Measurements from ENCODE around the gene IRAG1. TPM values are rescaled to one million over a fixed set of nuclear protein-coding genes. Genes with fewer than 3 reads are reported as not detected.

IRAG1 gene
- total and polyA plus RNA-seq, 2 of the 13 experiments (the other 11 are each of a cell fraction or from before 2014, with no cell fraction given) = 0.13 to 0.20 TPM

- TF ChIP-seq, protein P1, sequence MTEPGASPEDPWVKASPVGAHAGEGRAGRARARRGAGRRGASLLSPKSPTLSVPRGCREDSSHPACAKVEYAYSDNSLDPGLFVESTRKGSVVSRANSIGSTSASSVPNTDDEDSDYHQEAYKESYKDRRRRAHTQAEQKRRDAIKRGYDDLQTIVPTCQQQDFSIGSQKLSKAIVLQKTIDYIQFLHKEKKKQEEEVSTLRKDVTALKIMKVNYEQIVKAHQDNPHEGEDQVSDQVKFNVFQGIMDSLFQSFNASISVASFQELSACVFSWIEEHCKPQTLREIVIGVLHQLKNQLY (CRISPR knock-in tag; IDR thresholded peaks at IDR 0.05) = no peak
Measured at GRCh38 chr11:10730151-10730550, 36.6 kb upstream of the IRAG1 start (continued).

- no peak overlapping the region for H3K4me2 ChIP-seq (ENCODE audit: low read depth, low read length)
- CTCF ChIA-PET (ENCODE audit: low intra/inter-chr PET ratio, low total read pairs) = no interaction called here
- H2AFZ ChIP-seq (ENCODE audit: low read length) = no peak overlapping the region
- no peak overlapping the region for H3K9ac ChIP-seq (ENCODE audit: insufficient read depth, low read depth, low read length)
- no TSS peak for BruUV-seq (replicated peaks)
- TF ChIP-seq HBP1 (CRISPR knock-in tag; IDR thresholded peaks at IDR 0.05; ENCODE audit: low read depth) (no peak), AGO2 (optimal IDR thresholded peaks at IDR 0.05; ENCODE audit: low read depth, low read length) (no peak), GPBP1L1 (CRISPR knock-in tag; IDR thresholded peaks at IDR 0.05) (no peak), TBP (CRISPR knock-in tag; IDR thresholded peaks at IDR 0.05) (no peak), ZNF460 (CRISPR knock-in tag; IDR thresholded peaks at IDR 0.05; ENCODE audit: borderline replicate concordance) (no peak), MZF1 (CRISPR knock-in tag; IDR thresholded peaks at IDR 0.05; ENCODE audit: borderline replicate concordance) (no peak), CBX2 (IDR thresholded peaks at IDR 0.05; ENCODE audit: low read depth, low read length) (no peak), CBX2 (CRISPR knock-in tag; IDR thresholded peaks at IDR 0.05; ENCODE audit: low read depth) (no peak)
- WGBS (ENCODE audit: low lambda C conversion rate) = 53% methylated on average over 5 of the region's 20 CpGs
- intact Hi-C loops (cut with micrococcal nuclease; ENCODE audit: unreplicated experiment) (no loop called here), in situ Hi-C loops (cut with HindIII; ENCODE audit: extremely low pct_ligation_motif_present, low pct_unique_long_range_greater_than_20kb) (no loop called here)
- H3K27ac ChIP-seq (ENCODE audit: extremely low read length, insufficient read depth, low read length) = no peak overlapping the region
- no peaks in the 10 kb centered on the region for H4K20me1 ChIP-seq (ENCODE audit: insufficient read depth, low read length)
- H3K4me1 ChIP-seq (ENCODE audit: insufficient read depth, low read length) = no peaks in the 10 kb centered on the region
- peaks cover 6 to 31% of the 10 kb centered on the region in 2 experiments; a peak in 4 of 5 replicates for H3K27me3 ChIP-seq (ENCODE audit: control insufficient read depth in 1 of 2, insufficient read depth in 2 of 2, low read length in 2 of 2)
- no peaks in the 10 kb centered on the region for H3K79me2 ChIP-seq (ENCODE audit: insufficient read depth, low read length)
- FAIRE-seq (no peak), DNase-seq (ENCODE audit: low spot score) (no peak), ATAC-seq (no peak)
- H3K4me3 ChIP-seq (replicated peaks in 1 of 3; ENCODE audit: insufficient read depth in 1 of 3, low read depth in 2 of 3, low read length in 3 of 3) = no peak overlapping the region
- POLR2A ChIA-PET = no interaction called here
- no peaks in the 10 kb centered on the region for H3K9me3 ChIP-seq (ENCODE audit: low read length)
- no peaks in the 10 kb centered on the region for H3K36me3 ChIP-seq (replicated peaks in 1 of 2; ENCODE audit: control insufficient read depth in 1 of 2, insufficient read depth in 2 of 2, low read length in 2 of 2)
Measured at GRCh38 chr11:10728789-10729472, 35.4 kb upstream of the IRAG1 start.
